ENCODE measurements around the gene REV1.

The REV1 gene

GRCh38 chr2:99421469-99421868 is 68.3 kb downstream of the REV1 start:
- no peak for DNase-seq (ENCODE audit: low read depth in 1 of 2, low spot score in 1 of 2)
- Histone ChIP-seq H3K4me3 (replicated peaks; ENCODE audit: insufficient read depth, low read length) (no peak overlapping the region), H3K27ac (replicated peaks) (no peak overlapping the region), H3K27me3 (ENCODE audit: insufficient read depth, poor library complexity, severe bottlenecking) (no peaks in the 10 kb centered on the region)
- TF ChIP-seq, protein P1, sequence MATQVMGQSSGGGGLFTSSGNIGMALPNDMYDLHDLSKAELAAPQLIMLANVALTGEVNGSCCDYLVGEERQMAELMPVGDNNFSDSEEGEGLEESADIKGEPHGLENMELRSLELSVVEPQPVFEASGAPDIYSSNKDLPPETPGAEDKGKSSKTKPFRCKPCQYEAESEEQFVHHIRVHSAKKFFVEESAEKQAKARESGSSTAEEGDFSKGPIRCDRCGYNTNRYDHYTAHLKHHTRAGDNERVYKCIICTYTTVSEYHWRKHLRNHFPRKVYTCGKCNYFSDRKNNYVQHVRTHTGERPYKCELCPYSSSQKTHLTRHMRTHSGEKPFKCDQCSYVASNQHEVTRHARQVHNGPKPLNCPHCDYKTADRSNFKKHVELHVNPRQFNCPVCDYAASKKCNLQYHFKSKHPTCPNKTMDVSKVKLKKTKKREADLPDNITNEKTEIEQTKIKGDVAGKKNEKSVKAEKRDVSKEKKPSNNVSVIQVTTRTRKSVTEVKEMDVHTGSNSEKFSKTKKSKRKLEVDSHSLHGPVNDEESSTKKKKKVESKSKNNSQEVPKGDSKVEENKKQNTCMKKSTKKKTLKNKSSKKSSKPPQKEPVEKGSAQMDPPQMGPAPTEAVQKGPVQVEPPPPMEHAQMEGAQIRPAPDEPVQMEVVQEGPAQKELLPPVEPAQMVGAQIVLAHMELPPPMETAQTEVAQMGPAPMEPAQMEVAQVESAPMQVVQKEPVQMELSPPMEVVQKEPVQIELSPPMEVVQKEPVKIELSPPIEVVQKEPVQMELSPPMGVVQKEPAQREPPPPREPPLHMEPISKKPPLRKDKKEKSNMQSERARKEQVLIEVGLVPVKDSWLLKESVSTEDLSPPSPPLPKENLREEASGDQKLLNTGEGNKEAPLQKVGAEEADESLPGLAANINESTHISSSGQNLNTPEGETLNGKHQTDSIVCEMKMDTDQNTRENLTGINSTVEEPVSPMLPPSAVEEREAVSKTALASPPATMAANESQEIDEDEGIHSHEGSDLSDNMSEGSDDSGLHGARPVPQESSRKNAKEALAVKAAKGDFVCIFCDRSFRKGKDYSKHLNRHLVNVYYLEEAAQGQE (IDR thresholded peaks at IDR 0.05; ENCODE audit: insufficient replicate concordance, low read depth) = no peak
- no peak for TF ChIP-seq CTCF (IDR thresholded peaks at IDR 0.05; ENCODE audit: insufficient read depth, low read length)
- no peak for TF ChIP-seq GABPA (IDR thresholded peaks at IDR 0.05; ENCODE audit: low read depth)
- no peak for TF ChIP-seq POLR2AphosphoS5 (IDR thresholded peaks at IDR 0.05; ENCODE audit: low read depth)
- no peak for TF ChIP-seq SPI1 (IDR thresholded peaks at IDR 0.05; ENCODE audit: borderline replicate concordance, low read depth)

GRCh38 chr2:99420751-99421299 is 69.0 kb downstream of the REV1 start:
- no peak for DNase-seq (ENCODE audit: low read depth in 1 of 2, low spot score in 1 of 2)
- no peaks in the 10 kb centered on the region for H3K27me3 ChIP-seq (ENCODE audit: insufficient read depth, poor library complexity, severe bottlenecking)
- H3K4me3 ChIP-seq (replicated peaks; ENCODE audit: insufficient read depth, low read length) = no peak overlapping the region
- TF ChIP-seq, protein P1 (IDR thresholded peaks at IDR 0.05; ENCODE audit: insufficient replicate concordance, low read depth) = no peak
- TF ChIP-seq POLR2AphosphoS5 (IDR thresholded peaks at IDR 0.05; ENCODE audit: low read depth) = no peak
- TF ChIP-seq GABPA (IDR thresholded peaks at IDR 0.05; ENCODE audit: low read depth) = no peak
- no peak for TF ChIP-seq SPI1 (IDR thresholded peaks at IDR 0.05; ENCODE audit: borderline replicate concordance, low read depth)
- no peak for TF ChIP-seq CTCF (IDR thresholded peaks at IDR 0.05; ENCODE audit: insufficient read depth, low read length)
- H3K27ac ChIP-seq (replicated peaks) = no peak overlapping the region

DNA sequence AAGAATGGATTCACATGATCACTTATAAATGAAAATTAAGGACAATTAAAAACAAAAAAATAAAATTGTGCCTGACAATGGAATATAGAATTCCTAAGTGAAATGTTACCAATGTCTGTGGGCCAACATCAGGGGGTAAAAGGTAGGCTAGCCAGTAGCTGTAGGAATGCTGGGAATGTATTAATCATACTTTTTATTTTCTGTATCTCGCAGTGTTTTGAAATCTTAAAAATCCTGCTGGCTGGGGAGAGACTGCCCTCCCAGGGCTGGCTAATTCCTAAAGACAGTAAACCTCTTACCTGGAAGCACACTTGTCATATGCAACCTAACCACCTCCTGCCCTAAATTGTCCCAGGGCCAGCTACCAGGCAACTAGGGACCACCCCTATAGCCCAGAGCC is 69.8 kb downstream of the REV1 start:
- no peak overlapping the region for H3K4me3 ChIP-seq (replicated peaks; ENCODE audit: insufficient read depth, low read length)
- TF ChIP-seq POLR2AphosphoS5 (IDR thresholded peaks at IDR 0.05; ENCODE audit: low read depth) = no peak
- TF ChIP-seq GABPA (IDR thresholded peaks at IDR 0.05; ENCODE audit: low read depth) = no peak
- no peak for TF ChIP-seq CTCF (IDR thresholded peaks at IDR 0.05; ENCODE audit: insufficient read depth, low read length)
- no peak for TF ChIP-seq SPI1 (IDR thresholded peaks at IDR 0.05; ENCODE audit: borderline replicate concordance, low read depth)
- TF ChIP-seq, protein P1 (IDR thresholded peaks at IDR 0.05; ENCODE audit: insufficient replicate concordance, low read depth) = no peak
- no peak overlapping the region for H3K27ac ChIP-seq (replicated peaks)
- no peak for DNase-seq (ENCODE audit: low read depth in 1 of 2, low spot score in 1 of 2)
- no peaks in the 10 kb centered on the region for H3K27me3 ChIP-seq (ENCODE audit: insufficient read depth, poor library complexity, severe bottlenecking)

Measured in HL-60 (cell line).